SK-N-MC (cell line): ENCODE data around the gene HTD2.

Experiments
- EZH2 ChIP-seq: fragments of 200-600 bp; sonication (generic); IDR thresholded peaks from one replicate; pipeline ENCODE4 v1.6.1; 2017; ENCODE audit warnings: antibody characterized with exemption
- FOXP2 ChIP-seq: optimal IDR thresholded peaks from 2 replicates; pipeline ENCODE3; 2011; ENCODE audit warnings: mild to moderate bottlenecking, moderate library complexity; ENCODE audit not compliant: insufficient read depth; ENCODE audit errors: extremely low read length, control extremely low read depth
- POLR2AphosphoS5 ChIP-seq: IDR thresholded peaks from 2 replicates; pipeline ENCODE4 v1.6.1; 2012; ENCODE audit warnings: mild to moderate bottlenecking, low read depth, low read length, borderline replicate concordance

DNA sequence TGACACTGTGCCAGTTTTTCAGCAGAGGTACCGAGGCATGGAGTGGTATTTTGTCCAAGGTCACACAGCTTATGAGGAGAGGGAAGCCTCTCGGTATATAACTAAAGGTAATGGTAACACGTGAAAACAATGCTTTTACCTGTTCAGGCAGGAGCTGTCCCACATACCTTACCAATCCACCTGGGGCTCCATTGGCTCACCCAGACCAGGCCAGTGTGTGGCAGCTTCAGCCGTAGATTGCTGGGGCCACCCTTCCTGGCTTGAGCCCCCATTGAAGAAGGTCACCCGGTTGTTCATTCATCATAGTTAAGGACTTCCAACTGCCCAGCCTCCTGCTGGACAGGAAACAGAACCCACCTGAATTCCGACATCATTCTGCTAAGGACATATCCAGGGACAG is 9.5 kb upstream of the HTD2 start:
- TF ChIP-seq FOXP2, result no peak
- no peak for TF ChIP-seq EZH2
- no peak; the same call in 1 of the 2 replicates for TF ChIP-seq POLR2AphosphoS5
